ENCODE measurements around the gene KCNJ6.

KCNJ6 gene

DNA sequence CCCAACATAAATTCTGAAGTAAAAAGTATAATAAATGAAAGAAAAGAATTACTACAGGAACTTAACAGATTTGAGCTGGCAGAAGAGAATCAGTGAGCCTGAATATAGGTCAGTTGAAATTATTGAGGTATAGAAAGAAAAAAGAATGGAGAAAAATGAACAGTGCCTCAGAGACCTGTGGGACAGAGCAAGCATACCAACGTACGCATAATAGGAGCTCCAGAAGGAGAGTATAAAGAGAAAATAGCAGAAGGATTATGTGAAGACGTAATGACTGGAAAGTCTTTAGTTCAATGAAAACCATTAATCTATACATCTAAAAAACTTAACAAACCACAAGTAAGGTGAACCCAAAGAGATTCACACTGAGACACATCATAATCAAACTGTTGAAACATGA lies 287.9 kb downstream of the KCNJ6 start:
- H3K27ac Mint-ChIP-seq = no peak overlapping the region
- H3K4me1 Mint-ChIP-seq = peaks cover 40% of the 10 kb centered on the region
- H3K9me3 Mint-ChIP-seq = peaks cover 27% of the 10 kb centered on the region
- no peaks in the 10 kb centered on the region for H3K36me3 Mint-ChIP-seq (ENCODE audit: low read depth)
- H3K27me3 Mint-ChIP-seq (ENCODE audit: low read depth) = peaks cover 13% of the 10 kb centered on the region
- no peak overlapping the region for H3K4me3 Mint-ChIP-seq
- TF ChIP-seq, protein P1, sequence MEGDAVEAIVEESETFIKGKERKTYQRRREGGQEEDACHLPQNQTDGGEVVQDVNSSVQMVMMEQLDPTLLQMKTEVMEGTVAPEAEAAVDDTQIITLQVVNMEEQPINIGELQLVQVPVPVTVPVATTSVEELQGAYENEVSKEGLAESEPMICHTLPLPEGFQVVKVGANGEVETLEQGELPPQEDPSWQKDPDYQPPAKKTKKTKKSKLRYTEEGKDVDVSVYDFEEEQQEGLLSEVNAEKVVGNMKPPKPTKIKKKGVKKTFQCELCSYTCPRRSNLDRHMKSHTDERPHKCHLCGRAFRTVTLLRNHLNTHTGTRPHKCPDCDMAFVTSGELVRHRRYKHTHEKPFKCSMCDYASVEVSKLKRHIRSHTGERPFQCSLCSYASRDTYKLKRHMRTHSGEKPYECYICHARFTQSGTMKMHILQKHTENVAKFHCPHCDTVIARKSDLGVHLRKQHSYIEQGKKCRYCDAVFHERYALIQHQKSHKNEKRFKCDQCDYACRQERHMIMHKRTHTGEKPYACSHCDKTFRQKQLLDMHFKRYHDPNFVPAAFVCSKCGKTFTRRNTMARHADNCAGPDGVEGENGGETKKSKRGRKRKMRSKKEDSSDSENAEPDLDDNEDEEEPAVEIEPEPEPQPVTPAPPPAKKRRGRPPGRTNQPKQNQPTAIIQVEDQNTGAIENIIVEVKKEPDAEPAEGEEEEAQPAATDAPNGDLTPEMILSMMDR (IDR thresholded peaks at IDR 0.05; ENCODE audit: unreplicated experiment in 3 of 3) = no peak

DNA sequence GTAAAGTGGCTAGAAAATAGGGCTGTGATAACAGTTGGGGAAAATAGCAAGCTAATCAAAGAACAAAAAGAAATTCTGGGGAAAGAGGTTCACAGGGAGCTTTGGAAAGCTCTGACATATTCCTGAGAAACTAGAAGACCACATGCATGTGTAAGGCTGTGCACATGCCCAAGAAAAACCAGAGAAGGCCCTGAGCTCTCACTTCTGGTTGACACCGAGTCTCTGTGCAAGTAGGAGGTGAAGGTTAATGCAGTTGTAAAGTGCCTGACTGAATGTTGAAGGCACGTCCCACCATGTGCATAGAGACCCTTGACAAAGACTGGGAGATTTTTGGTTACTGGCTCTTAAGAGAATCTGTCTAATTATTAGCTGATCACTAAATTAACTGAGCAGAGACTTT lies 288.7 kb downstream of the KCNJ6 start:
- H3K4me3 Mint-ChIP-seq = no peak overlapping the region
- peaks cover 27% of the 10 kb centered on the region for H3K9me3 Mint-ChIP-seq
- TF ChIP-seq, protein P1 (IDR thresholded peaks at IDR 0.05; ENCODE audit: unreplicated experiment in 3 of 3) = no peak
- no peaks in the 10 kb centered on the region for H3K36me3 Mint-ChIP-seq (ENCODE audit: low read depth)
- peaks cover 13% of the 10 kb centered on the region for H3K27me3 Mint-ChIP-seq (ENCODE audit: low read depth)
- H3K4me1 Mint-ChIP-seq = peaks cover 48% of the 10 kb centered on the region
- H3K27ac Mint-ChIP-seq = peak overlapping the region in 1 of 3 experiments; percentile 32

DNA sequence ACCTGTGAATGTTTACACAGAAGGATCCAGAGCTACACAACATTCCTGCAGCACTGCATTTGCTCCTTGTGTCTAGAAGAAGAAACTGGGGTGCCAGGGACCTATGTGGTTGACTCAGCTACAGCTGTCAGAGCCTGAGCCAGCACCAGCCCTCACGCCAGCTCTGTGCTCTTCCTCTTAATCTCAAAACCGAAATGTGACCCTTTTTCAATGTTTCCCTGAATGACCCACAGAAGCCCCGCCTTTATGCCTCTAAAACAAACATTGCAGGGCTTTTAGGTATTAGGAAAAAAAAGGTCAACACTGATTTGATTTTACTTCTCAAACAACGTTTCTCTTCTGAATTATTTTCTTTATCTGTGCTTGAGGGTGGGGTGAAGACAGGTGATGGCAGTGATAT lies 289.2 kb downstream of the KCNJ6 start:
- Mint-ChIP-seq H3K36me3 (ENCODE audit: low read depth) (no peaks in the 10 kb centered on the region), H3K4me3 (no peak overlapping the region), H3K27me3 (ENCODE audit: low read depth) (peaks cover 13% of the 10 kb centered on the region), H3K4me1 (peaks cover 52% of the 10 kb centered on the region), H3K27ac (peak overlapping the region in 1 of 3 experiments; percentile 32), H3K9me3 (peaks cover 24% of the 10 kb centered on the region)
- TF ChIP-seq, protein P1 (IDR thresholded peaks at IDR 0.05; ENCODE audit: unreplicated experiment in 3 of 3) = no peak

DNA sequence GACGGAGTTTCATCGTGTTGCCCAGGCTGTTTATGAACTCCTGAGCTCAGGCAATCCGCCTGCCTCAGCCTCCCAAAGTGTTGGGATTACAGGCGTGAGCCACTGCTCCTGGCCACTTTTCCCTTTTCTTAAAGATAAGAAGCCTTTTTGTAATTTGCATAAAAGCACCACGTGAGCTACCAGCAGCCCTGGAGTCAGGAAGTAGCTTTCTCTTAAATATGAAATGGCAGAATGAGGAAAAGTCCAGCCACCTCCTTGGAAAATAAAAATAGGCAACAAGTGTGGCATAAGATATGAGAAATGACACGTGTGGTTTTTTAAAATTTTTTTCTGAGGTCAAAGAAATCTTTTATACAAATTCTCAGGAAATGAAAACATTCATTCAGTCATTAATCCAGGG lies 289.9 kb downstream of the KCNJ6 start:
- Mint-ChIP-seq H3K36me3 (ENCODE audit: low read depth) (no peaks in the 10 kb centered on the region), H3K4me1 (peaks cover 49% of the 10 kb centered on the region), H3K4me3 (no peak overlapping the region), H3K9me3 (peaks cover 19% of the 10 kb centered on the region), H3K27ac (no peak overlapping the region), H3K27me3 (ENCODE audit: low read depth) (peaks cover 5% of the 10 kb centered on the region)
- TF ChIP-seq, protein P1 (IDR thresholded peaks at IDR 0.05; ENCODE audit: unreplicated experiment in 3 of 3) = no peak

DNA sequence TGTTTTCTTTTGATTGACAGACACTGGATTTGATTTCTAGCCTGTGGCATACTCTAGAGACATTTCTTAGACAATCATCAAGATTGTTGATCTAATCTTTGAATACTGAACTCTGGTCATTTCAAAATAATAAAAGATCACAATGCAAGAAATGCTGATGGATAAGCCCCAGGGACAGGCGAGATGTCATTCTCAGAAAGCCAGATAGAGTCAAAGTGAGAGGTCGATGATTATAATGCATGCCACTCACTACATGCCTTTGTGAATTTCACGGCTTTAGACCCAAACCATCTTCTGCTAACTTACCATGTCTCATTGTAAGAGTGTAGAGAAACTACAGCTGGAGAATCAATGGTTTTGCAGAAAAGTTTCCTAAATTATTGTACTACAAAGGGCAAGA lies 292.6 kb downstream of the KCNJ6 start:
- peaks cover 13% of the 10 kb centered on the region for H3K9me3 Mint-ChIP-seq
- H3K36me3 Mint-ChIP-seq (ENCODE audit: low read depth) = no peaks in the 10 kb centered on the region
- TF ChIP-seq, protein P1 (IDR thresholded peaks at IDR 0.05; ENCODE audit: unreplicated experiment in 3 of 3) = no peak
- no peaks in the 10 kb centered on the region for H3K27me3 Mint-ChIP-seq (ENCODE audit: low read depth)
- no peak overlapping the region for H3K4me3 Mint-ChIP-seq
- peaks cover 68% of the 10 kb centered on the region for H3K4me1 Mint-ChIP-seq
- peak overlapping the region; percentile 23 to 65 (median 58) for H3K27ac Mint-ChIP-seq

DNA sequence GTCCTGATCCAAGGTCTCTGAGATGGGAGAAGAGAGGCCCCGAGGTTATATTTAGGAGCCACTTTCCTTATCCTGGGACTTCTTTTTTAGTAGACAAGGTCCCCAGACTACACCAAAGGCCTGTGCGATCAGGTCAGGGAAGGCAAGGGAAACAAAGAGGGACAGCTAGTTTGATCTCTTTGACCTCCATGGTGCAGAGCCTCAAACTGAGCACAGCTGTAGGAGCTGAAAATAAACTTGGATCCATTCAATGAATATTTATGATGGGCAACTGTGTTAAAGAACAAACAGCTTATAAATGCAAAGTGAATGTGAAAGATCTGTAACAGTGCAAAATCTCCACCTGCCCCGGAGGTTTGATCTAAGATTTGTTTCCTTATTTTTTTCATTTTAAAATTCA lies 293.1 kb downstream of the KCNJ6 start:
- TF ChIP-seq, protein P1 (IDR thresholded peaks at IDR 0.05; ENCODE audit: unreplicated experiment in 3 of 3) = no peak
- no peak overlapping the region for H3K4me3 Mint-ChIP-seq
- H3K36me3 Mint-ChIP-seq (ENCODE audit: low read depth) = no peaks in the 10 kb centered on the region
- H3K27me3 Mint-ChIP-seq (ENCODE audit: low read depth) = no peaks in the 10 kb centered on the region
- peaks cover 73% of the 10 kb centered on the region for H3K4me1 Mint-ChIP-seq
- peaks cover 9% of the 10 kb centered on the region for H3K9me3 Mint-ChIP-seq
- H3K27ac Mint-ChIP-seq = peak overlapping the region; percentile 23 to 65 (median 58)
